MCF 10A (cell line): Measurements from ENCODE around the gene CCL19. TPM values are rescaled to one million over a fixed set of nuclear protein-coding genes. Genes with fewer than 3 reads are reported as not detected.

ENCODE experiments used
- BruUV-seq: library from RNA; stranded (reverse); fragments of 400-500 nt; replicated peaks from 2 replicates; lab custom pipeline; 2021; lab: Mats Ljungman, UMichigan
- CTCF ChIA-PET: fragments of 300-600 bp; sonication (Branson Sonifier 250); formaldehyde crosslinking; extraction: SDS; loops from one replicate; lab custom pipeline; 2021; ENCODE audit warnings: antibody characterized with exemption, inconsistent platforms; lab: Yijun Ruan, JAX
- POLR2A ChIA-PET: fragments of 300-600, 350-650 bp; sonication (Branson Sonifier 250); formaldehyde crosslinking; extraction: SDS; loops from one replicate; lab custom pipeline; 2020; ENCODE audit warnings: antibody characterized with exemption, inconsistent platforms; lab: Yijun Ruan, JAX
- DNase-seq: peaks from one replicate; pipeline ENCODE4 v3.0.0-alpha.2; 2018; ENCODE audit not compliant: unreplicated experiment
- H3K27ac Mint-ChIP-seq: one replicate; pipeline ENCODE4 v1.8.0; 2022; ENCODE audit warnings: mild to moderate bottlenecking, low read depth, mixed read lengths; ENCODE audit not compliant: unreplicated experiment
- H3K27me3 Mint-ChIP-seq: one replicate; pipeline ENCODE4 v1.8.0; 2022; ENCODE audit warnings: mixed read lengths; ENCODE audit not compliant: insufficient read depth, unreplicated experiment
- H3K36me3 Mint-ChIP-seq: one replicate; pipeline ENCODE4 v1.8.0; 2022; ENCODE audit warnings: mild to moderate bottlenecking, moderate library complexity, mixed read lengths; ENCODE audit not compliant: insufficient read depth, unreplicated experiment
- H3K4me1 Mint-ChIP-seq: one replicate; pipeline ENCODE4 v1.8.0; 2022; ENCODE audit warnings: mixed read lengths; ENCODE audit not compliant: insufficient read depth, unreplicated experiment
- H3K4me3 Mint-ChIP-seq: one replicate; pipeline ENCODE4 v1.8.0; 2022; ENCODE audit warnings: mild to moderate bottlenecking, moderate library complexity, mixed read lengths; ENCODE audit not compliant: unreplicated experiment
- H3K9me3 Mint-ChIP-seq: one replicate; pipeline ENCODE4 v1.8.0; 2022; ENCODE audit warnings: mixed read lengths; ENCODE audit not compliant: unreplicated experiment
- CTCF ChIP-seq: fragments of 200-600 bp; IDR thresholded peaks from one replicate; pipeline ENCODE4 v1.8.0; 2022; ENCODE audit warnings: antibody characterized with exemption, mild to moderate bottlenecking; ENCODE audit not compliant: unreplicated experiment
- intact Hi-C: fragments of 100-400 bp; cut with micrococcal nuclease; formaldehyde crosslinking; loops from 2 replicates; pipeline ENCODE4 v1.14.1; 2022
- total RNA-seq: library from RNA; stranded (reverse); gene quantifications from 2 replicates; pipeline ENCODE4 v1.2.3, GENCODE V29; 2022

CCL19 gene
- total RNA-seq, 1 experiment from 2014 or later, result not detected

DNA sequence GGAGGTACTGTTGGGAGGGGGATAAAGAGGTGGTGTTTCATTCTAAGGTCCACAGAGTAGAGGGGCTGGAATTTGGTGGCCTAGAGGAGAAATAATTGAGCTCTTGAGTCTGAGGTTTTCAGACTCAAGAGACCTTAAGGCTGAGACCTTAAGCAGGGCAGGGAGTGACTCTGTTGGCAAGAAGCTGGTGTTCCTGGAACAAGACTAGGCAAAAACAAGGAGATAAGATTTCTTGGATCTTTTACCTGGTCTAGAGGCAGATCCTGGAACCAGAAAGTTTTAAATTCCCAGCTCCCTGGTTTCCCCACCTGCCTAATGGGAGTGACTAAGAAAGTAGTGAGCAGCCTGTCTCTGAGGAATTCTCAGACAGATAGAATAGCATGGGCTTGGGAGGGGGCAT, 22.9 kb upstream of the CCL19 start:
- no peaks in the 10 kb centered on the region for H3K4me1 Mint-ChIP-seq
- no TSS peak for BruUV-seq
- no peak overlapping the region for H3K4me3 Mint-ChIP-seq
- intact Hi-C loops, result no loop called here
- H3K27ac Mint-ChIP-seq, result no peak overlapping the region
- no peak for DNase-seq
- TF ChIP-seq CTCF, result no peak
- peaks cover 12% of the 10 kb centered on the region for H3K9me3 Mint-ChIP-seq
- ChIA-PET CTCF (interaction anchor here (0.6 to 4.5 kb wide), 4 partner anchors 11 to 338 kb away, joined by 3 to 24 read pairs (median 3); no protein-coding TSS in a partner anchor), POLR2A (no interaction called here)
- no peaks in the 10 kb centered on the region for H3K36me3 Mint-ChIP-seq
- peaks cover 29% of the 10 kb centered on the region for H3K27me3 Mint-ChIP-seq

GRCh38 chr9:34712140-34712539, 21.1 kb upstream of the CCL19 start:
- ChIA-PET POLR2A (no interaction called here), CTCF (interaction anchor here (1.1 kb wide), 2 partner anchors 8 to 9 kb away, joined by 3 to 4 read pairs; no protein-coding TSS in a partner anchor)
- intact Hi-C loops, result no loop called here

GRCh38 chr9:34710023-34710422, 18.9 kb upstream of the CCL19 start, which contains the start of gene CCL21:
Gene CCL21 (minus strand): TSS chr9:34710136. CDS start chr9:34710066, 70 bp downstream.
- no TSS peak for BruUV-seq
- DNase-seq, result no peak
- H3K27me3 Mint-ChIP-seq, result peaks cover 29% of the 10 kb centered on the region
- intact Hi-C loops, result no loop called here
- ChIA-PET POLR2A (interaction anchor here (0.7 kb wide), 1 partner anchor 45 kb away, joined by 3 read pairs; no protein-coding TSS in a partner anchor), CTCF (interaction anchor here (1.3 kb wide), 1 partner anchor 9 kb away, joined by 3 read pairs; no protein-coding TSS in a partner anchor)
- H3K36me3 Mint-ChIP-seq, result no peaks in the 10 kb centered on the region
- H3K27ac Mint-ChIP-seq, result no peak within 1 kb of the TSS
- TF ChIP-seq CTCF, result no peak
- H3K4me3 Mint-ChIP-seq, result no peak within 1 kb of the TSS
- H3K4me1 Mint-ChIP-seq, result no peaks in the 10 kb centered on the region
- H3K9me3 Mint-ChIP-seq, result peaks cover 12% of the 10 kb centered on the region

More at GRCh38 chr9:34712140-34712539, 21.1 kb upstream of the CCL19 start:
- no peak for DNase-seq
- no peak overlapping the region for H3K4me3 Mint-ChIP-seq
- H3K27me3 Mint-ChIP-seq, result peaks cover 29% of the 10 kb centered on the region
- no peaks in the 10 kb centered on the region for H3K4me1 Mint-ChIP-seq
- BruUV-seq, result no TSS peak
- no peak for TF ChIP-seq CTCF
- no peak overlapping the region for H3K27ac Mint-ChIP-seq
- peaks cover 12% of the 10 kb centered on the region for H3K9me3 Mint-ChIP-seq
- H3K36me3 Mint-ChIP-seq, result no peaks in the 10 kb centered on the region

GRCh38 chr9:34709196-34709978, 18.3 kb upstream of the CCL19 start:
- Mint-ChIP-seq H3K4me3 (no peak overlapping the region), H3K27ac (no peak overlapping the region), H3K27me3 (peaks cover 29% of the 10 kb centered on the region), H3K9me3 (peaks cover 12% of the 10 kb centered on the region), H3K4me1 (no peaks in the 10 kb centered on the region), H3K36me3 (no peaks in the 10 kb centered on the region)
- no TSS peak for BruUV-seq
- ChIA-PET POLR2A (no interaction called here), CTCF (interaction anchor here (1.3 kb wide), 1 partner anchor 10 kb away, joined by 3 read pairs; no protein-coding TSS in a partner anchor)
- no peak for DNase-seq
- TF ChIP-seq CTCF, result no peak
- intact Hi-C loops, result no loop called here
